Activated CD4-positive, alpha-beta T cell treated with anti-CD3 and anti-CD28 coated beads for 24 hours (primary cell): Measurements from ENCODE around the gene CRYBB1.
"Not testable (repeated sequence)": the region's sequence is repeated elsewhere in the genome, so short reads cannot be mapped to it uniquely, and the experiment has no call there.

Experiments used
- DNase-seq, 2 donors: peaks; one replicate each; pipeline ENCODE4 v3.0.0-alpha.2; 2020; ENCODE audit warnings: low read depth in 2 of 2

CRYBB1 gene

DNA sequence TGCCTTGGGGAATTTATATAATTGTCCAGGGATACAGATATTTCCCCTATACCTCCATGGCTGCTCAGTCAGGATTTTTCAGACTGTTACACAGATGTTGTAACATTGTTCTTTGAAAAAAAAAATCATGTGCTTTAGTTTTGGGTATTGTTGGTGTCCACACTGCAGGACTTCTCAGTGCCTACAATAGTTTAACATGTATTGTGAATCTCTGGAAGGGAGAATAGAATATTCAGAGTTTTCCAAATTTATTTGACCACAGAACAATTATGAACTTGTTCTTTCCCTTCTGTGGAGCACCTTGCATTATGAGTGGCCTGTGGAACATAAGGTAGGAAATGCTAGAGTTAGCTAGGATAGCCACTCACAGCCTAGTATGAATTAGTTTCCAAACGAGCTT is 18.5 kb upstream of the CRYBB1 start:
- no peak for DNase-seq

DNA sequence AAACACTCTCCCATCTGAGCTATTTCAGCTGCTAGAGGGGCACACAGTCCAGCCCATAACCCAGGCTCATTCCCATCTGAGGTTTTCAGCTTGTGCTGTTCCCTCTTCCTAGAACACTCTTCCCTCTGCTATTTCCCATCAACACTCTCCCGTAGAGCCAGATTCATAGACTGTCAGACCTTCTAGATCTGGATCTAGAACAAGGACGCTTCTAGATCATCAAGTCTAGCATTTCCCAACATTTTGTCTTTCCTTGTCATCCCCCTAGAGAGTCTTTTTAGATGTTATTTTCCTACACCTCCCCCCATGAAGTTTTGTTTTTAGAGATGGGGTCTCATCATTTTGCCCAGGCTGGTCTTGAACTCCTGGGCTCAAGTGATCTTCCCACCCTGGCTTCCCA is 17.3 kb upstream of the CRYBB1 start:
- no peak for DNase-seq

DNA sequence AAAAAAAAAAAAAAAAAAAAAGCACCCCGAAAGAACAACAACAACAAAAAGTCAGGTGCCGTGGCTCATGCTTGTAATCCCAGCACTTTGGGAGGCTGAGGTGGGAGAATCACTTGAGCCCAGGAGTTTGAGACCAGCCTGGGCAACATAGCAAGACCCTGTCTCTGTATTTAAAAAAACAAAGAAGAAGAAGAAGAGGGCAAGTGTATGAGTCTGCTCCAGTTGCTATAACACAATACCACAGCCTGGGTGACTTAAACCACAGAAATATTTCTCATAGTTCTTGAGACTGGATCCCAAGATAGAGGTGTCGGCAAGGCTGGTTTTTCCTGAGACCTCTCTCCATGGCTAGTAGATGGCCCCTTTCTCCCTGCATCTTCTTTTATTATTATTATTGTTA is 16.4 kb upstream of the CRYBB1 start:
- no peak for DNase-seq

DNA sequence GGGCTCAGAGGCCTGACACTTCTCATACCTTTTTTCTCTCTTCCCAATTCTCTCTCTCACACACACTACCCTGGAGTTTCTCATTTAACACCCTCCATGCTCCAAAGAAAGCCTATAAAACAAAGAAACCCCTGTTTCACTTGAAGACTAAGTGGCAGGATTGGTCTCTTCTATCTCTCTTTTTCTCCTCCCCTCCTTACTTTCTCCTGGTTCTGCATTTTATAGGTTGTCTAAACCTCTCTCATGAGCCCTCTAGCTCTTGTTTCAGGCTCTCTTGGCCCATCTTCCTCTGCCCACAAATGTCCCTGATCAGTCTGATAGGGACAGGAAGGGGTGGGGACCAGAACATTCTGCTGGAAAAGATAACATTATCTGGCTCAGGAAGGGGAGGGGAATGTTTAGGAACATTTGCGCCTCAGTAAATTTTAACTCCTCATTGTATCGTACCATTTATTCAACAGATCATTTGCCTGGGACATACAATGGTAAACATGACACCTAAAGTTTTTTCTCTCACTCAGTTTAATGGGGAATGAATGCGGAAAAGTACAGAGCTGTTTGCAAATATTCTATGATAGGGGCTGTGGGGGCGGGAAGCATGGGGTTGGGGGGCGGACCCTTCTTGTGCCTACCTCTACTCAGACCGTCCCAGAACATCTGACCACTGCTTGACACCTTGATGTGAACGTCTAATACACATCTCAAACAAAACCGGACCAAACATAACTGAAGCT is 14.8 kb upstream of the CRYBB1 start:
- DNase-seq, result no peak

GRCh38 chr22:26631282-26631681 is 13.5 kb upstream of the CRYBB1 start:
- DNase-seq, result no peak

GRCh38 chr22:26629988-26630761 is 12.3 kb upstream of the CRYBB1 start:
- DNase-seq, result no peak

GRCh38 chr22:26624803-26625202 is 7.0 kb upstream of the CRYBB1 start:
- DNase-seq, result no peak

DNA sequence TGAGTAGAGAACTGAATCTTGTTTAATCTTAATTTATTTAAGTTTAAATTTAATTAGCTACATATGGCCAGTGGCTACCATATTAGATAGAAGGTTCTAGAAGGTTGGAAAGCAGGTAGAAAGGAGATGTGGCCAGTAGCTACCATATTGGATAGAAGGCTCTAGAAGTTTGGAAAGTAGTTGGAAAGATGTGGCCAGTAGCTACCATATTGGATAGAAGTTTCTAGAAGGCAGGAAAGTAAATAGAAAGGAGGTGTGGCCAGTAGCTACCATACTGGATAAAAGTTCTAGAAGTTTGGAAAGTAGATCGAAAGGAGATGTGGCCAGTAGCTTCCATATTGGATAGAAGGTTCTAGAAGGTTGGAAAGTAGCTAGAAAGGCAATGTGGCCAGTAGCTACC is 6.2 kb upstream of the CRYBB1 start:
- no peak for DNase-seq

DNA sequence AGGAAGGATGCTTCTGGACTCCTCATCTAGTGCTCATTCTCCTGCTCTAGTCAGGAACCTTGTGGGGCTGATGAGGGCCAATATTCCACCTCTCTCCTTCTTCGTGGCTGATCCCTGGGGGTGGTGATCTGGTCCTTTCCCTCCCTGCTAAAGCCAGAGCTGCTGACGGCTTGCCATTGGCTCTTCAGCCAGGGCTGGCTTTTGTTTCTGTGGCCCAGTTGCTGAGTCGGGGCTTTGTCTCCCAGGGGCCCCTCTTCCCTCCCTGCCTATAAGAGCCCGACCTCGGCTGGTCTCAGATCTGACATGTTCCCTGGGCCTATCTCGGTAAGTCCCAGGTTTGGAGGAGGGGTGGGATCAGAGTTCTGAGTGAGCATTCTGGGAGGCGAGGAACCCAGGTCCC is 3.8 kb upstream of the CRYBB1 start, which contains the start of gene CRYBA4:
Gene CRYBA4, plus strand, starts transcription at position 301 of the 400 bp plus-strand sequence. CDS start 634 bp downstream, outside the sequence.
- DNase-seq, result no peak

- DNase-seq, result no peak
Measured at GRCh38 chr22:26620197-26620596, 2.4 kb upstream of the CRYBB1 start.

DNA sequence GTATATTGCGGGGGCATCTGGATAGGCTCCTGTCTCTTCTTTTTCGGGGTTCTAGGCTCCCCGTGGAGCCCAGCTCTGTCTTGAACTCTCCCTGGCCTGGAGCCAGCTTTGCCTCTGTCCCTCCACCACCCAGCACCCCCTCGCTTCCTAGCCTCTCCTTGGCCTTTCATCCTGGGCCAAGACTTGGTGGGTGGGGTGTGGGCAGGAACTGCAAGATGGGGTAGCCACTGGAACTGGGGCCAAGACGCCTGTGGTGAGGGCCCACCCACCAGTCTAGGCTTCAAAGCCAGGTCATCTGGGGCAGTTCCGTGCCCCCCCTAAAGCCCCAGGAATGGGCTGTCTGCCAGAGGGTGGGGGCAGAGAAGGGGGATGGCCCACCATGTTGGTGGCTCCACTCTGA is 1.7 kb upstream of the CRYBB1 start:
- DNase-seq, result no peak

DNA sequence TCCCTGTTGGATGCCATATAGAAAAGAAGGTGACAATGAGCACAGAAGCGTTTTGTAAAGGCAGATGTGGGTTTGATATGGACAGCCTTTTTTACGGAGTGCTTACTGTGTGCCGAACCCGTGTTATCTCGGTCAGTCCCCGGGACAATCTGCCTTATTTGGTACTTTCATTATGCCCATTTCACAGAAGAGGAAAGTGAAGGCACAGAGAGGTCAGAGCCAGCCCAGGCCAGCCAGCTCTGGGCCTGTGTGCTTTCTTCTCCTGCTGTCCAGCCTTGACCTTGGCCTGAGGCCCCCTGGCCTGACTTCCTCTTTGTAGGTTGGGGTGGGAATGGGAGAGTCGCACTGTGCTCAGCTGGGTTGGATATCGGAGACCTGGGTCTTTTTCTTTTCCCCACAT is 628 bp upstream of the CRYBB1 start:
- no peak for DNase-seq

- no peak for DNase-seq
Measured at GRCh38 chr22:26616650-26617049, 1.2 kb downstream of the CRYBB1 start.

DNA sequence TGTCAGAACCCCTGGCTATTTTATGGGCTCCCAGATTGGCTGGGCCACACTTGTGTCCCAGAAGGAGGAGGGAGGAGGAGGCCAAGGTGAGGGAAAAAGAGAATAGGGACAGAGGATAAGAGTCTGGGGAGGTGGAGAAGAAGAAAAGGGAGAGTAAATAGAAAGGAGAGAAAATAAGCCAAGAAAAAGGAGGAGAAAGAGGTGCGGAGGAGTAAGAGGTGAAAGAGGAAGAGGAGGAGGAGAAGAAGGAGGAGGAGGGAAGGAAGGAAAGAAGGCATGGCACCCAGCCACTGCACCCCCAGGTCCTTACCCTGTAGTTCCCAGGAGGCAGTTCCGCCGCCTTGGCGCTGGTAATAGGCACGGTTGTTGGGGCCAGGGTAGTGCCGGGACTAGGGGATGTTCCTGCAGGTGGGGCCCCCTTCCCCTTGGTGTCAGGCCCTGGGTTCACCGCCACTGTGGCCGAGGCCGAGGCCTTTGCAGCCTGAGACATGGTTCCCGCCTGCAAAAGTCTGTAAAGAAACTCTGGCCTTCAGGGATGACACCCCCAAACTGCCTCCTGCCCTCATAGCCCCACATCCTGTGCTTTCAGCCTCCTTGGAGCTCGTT is 1.9 kb downstream of the CRYBB1 start:
- no peak for DNase-seq

DNA sequence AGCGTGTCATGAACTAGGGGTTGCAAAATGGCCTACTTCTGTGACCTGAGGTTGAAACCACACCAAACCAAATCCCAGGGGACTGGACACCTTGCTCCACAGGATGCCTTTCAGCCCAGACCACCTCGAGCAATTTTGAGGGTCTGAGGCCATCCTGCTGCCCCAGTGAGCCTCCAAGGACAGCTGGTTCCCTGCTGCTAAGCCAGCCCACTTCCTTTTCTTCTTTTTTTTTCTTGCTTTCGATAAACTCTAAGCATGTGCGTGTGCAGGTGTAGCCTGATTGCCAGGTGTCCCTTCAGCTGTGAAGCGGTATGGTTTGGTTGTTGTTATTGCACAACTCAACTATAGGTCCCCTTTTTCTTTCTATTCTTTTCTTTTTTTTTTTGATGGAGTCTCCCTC is 2.7 kb downstream of the CRYBB1 start:
- no peak for DNase-seq

DNA sequence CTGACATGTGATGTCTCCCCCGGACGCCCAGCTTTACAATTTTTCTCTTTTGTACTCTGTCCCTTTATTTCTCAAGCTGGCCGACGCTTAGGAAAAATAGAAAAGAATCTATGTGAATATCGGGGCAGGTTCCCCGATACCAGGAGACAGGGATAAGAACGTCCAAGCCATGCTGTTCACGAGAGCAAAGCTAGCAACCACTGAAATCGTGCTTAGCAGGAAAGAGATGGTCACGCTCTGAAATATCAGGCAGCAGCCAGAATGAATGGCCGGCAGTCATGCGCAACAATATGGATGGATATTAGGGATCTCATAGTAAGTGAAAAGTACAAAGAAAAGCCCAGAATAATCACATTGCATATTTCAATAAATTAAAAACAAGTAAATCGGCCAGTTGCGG is 3.5 kb downstream of the CRYBB1 start:
- DNase-seq, result no peak

- not testable (repeated sequence) for DNase-seq
Measured at GRCh38 chr22:26613753-26614152, 4.1 kb downstream of the CRYBB1 start.

GRCh38 chr22:26612652-26613051 is 5.2 kb downstream of the CRYBB1 start:
- DNase-seq, result no peak

GRCh38 chr22:26610996-26611395 is 6.8 kb downstream of the CRYBB1 start:
- DNase-seq, result no peak

DNA sequence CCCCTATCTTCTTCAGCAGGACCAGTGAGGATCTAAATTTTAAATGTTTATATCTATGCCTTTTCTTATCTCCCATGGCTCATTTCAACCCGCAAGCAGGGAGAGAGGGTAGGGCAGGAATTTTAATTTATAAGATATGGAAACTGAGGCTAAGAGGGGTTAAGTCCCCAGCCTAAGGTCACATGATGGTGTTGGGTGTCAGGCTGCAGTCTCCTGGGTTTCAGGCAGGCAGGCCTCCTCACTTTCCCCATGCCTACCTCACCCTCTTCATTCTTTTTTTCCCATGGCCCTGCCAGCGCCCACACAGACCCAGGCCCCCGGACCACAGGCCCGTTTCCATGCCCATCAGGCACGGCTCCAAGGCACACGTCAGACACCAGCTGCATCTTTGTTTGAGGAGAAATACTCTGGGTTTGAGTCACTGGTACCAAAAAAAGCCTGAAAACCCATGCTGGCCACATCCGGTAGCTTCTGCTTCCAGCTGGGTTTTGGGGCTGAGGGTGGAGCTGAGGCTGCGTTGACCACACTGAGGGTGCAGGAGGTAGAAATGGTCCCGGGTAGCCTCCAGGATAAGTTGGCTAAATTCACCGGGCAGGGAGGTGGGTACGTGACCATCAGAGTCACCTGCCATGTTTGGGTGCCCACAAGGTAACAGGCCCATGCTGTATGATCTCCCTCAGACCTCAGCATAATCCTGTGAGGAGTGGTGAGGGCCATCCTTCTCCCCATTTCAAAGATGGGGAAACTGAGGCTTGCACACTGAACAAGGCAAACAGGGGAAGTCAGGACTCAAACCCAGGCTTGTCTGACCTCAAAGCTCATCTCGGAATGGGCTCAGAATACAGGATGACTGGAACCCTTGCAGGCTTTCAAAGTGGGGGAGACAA is 7.5 kb downstream of the CRYBB1 start:
- DNase-seq, result peak in 1 of 2 donors; percentile 28

DNA sequence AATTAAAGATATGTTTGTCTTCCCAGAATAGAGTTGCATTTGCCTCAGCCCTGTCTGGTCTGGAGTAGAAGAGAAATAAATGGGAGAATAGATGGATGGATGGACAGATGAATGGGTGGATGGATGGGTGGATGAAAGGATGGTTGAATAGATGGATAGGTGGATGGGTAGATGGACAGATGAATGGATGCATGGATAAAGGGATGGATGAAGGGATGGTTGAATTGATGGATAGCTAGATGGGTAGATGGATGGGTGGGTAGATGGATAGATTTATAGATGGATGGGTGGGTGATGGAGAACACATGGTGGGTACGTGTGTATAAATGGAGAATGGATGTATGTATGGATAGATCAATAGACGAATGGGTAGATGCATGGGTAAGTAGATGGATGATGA is 8.5 kb downstream of the CRYBB1 start:
- DNase-seq, result no peak

DNA sequence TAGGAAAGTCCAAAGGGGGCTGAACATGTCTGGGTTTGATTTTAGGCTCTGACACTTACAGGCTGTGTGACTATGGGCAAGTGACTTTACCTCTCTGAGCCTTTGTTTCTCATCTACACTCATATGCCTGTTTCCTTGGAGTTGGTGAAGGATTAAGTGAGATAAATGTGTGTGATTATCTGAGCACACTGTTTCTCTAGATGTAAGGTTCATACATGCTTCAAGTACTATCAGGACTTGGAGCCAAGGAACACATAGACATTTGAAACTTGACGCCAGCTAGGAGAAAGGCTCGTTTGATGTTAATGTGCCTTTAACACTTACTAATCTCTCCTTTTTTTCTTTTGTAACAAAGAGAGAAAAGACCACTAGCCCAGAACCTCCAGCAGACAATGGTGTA is 9.7 kb downstream of the CRYBB1 start:
- no peak for DNase-seq
